ENCODE results near the gene CASTOR2. TPM values are rescaled to one million over a fixed set of nuclear protein-coding genes. Genes with fewer than 3 reads are reported as not detected.
"Not testable (repeated sequence)": the region's sequence is repeated elsewhere in the genome, so short reads cannot be mapped to it uniquely, and the experiment has no call there.

The CASTOR2 gene
- total RNA-seq, 1 experiment from 2014 or later = 8.2 TPM

DNA sequence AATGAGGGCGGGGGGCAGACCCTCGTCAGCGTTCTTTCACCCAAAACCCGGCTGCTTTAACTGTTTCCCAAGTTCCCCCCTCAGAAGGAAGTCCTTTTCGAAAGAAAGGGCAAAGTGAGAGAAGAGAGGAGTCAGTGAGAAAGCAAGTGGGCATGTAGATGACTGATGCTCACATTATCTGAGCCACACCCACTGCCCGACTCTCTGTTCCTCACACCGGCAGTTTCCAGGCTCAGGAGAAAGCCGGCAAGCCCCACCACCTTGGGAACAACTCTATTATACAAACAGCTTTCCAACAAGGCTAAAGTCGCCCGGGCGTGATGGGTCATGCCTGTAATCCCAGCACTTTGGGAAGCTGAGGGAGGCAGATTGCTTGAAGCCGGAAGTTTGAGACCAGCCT lies 86.0 kb downstream of the CASTOR2 start:
- DNase-seq (ENCODE audit: low spot score) = no peak

DNA sequence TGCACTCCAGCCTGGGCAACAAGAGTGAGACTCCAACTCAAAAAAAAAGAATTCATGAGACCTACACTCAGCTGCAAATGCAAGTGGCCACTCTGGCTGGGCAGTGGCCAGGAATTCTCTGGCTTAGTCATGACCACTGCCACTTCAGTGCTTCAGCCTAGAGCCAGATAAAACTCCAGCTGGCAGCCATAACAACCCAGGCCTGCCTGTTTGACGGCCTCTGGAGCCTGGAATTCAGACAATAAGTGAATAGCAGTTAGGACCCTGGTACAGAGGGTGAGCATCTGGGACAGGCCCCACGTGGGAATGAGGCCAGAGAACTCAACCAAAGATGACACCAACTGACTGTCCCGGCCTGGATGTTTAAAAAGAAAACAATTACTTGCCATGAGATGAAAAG lies 90.2 kb downstream of the CASTOR2 start:
- DNase-seq (ENCODE audit: low spot score) = peak; percentile 62

- DNase-seq (ENCODE audit: low spot score) = no peak
Measured at GRCh38 chr7:75055155-75055554, 90.7 kb downstream of the CASTOR2 start.

DNA sequence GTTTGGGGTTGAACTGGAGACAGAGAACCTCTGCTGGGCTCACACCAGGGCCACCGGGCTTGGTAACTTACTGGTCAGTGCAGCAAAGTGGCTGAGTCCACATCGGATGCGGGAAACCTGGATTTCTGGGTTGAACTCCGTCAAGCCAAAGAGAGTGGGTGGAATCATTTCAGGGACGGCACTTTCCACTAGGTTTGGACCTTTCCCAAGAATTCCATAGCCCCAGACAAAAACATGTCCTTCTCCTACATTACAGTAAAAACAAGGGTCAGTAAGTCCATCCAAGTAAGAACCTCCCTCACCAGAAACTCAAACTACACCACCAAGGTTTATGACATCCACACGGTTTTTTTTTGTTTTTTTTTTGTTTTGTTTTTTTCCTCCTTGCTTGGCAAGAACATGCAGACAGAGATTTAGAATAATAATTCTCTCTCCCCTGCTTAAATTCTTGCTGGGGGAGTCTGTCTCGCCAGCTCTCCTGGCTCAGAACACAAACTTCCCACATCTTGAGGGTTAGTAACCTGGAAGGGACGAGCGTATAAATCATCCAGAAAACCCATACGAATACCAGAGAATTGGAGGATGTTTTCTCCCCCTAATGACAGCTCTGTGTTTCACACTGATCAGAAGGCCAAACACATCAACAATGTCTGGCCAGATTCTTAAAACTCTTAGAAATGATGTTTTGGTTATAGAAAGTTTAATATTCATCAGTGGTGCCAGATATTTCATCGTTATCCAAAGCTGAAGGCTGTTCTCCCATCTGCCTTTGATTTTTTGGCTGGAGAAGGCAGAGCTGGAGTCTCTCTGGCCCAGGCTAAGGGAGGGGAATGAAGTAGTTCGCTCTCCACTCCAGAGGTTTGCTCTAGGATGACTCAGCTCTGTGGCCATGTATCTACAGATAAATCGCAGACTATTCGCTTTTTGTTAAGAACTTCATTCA lies 91.6 kb downstream of the CASTOR2 start:
- peak; percentile 39 for DNase-seq (ENCODE audit: low spot score)

DNA sequence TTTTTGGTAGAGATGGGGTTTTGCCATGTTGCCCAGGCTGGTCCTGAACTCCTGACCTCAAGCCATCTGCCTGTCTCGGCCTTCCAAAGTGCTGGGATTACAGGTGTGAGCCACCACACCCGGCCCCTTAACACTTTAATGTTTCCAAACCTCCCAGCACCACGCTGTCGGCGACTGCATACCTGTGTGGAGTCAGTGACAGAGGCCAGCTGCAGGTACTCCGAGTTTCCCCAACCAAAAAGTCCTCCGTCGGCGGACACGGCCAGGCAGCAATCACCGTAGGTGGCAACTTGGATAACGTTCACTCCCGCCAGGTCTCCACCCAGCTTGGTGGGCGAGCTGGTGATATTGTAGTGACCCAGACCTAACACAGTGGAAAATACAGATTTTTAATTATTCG lies 93.9 kb downstream of the CASTOR2 start:
- no peak for DNase-seq (ENCODE audit: low spot score)

GRCh38 chr7:75064291-75064690 lies 99.8 kb downstream of the CASTOR2 start:
- DNase-seq (ENCODE audit: low spot score) = no peak

DNA sequence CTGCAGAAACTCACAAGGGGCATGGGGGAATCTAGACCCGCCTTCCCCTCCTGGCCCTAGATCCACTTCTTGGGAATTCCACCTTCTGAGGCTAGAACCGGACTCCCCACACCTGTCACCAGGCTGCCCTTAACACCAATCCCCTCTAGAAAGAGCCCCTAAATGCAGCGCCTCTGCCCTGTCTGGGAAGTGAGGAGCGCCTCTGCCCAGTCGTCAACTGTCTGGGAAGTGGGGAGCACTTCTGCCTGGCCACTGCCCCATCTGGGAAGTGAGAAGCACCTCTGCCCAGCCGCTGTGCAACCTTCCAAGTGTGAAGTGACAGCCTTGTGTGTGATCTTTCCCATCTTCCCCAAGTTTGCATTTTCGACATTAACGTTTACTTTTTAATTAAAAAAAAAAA lies 100.3 kb downstream of the CASTOR2 start:
- no peak for DNase-seq (ENCODE audit: low spot score)

GRCh38 chr7:75066521-75066920 lies 102.0 kb downstream of the CASTOR2 start:
- no peak for DNase-seq (ENCODE audit: low spot score)

DNA sequence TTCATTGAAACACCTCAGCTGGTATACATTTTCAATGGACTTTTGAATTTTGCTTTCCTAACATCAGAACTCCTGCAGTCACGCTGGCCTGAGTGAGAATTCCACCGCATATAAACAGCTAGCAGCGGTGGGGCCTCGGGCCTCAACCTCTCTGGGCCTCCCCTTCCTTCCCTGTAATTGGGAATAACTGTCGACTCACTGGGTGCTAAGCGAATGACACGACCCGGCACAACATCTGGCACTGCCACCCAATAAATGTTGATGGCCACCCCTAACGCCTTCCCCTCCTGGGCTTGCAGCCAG lies 108.4 kb downstream of the CASTOR2 start:
- DNase-seq (ENCODE audit: low spot score) = no peak

GRCh38 chr7:75074262-75074641 lies 109.7 kb downstream of the CASTOR2 start:
- DNase-seq (ENCODE audit: low spot score) = not testable (repeated sequence)

Other genes with a start within 250 kb of the CASTOR2 start
- not detected in 2 replicates for gene NCF1, start 190.7 kb upstream of the CASTOR2 start, total RNA-seq (2014; rRNA removed; shearing (Covaris generic))
- gene GTF2IRD2, start 113.1 kb upstream of the CASTOR2 start, total RNA-seq (2014; rRNA removed; shearing (Covaris generic)) = 10.0 and 39.5 TPM in 2 replicates
- 62.7 and 73.5 TPM in 2 replicates for gene RCC1L, start 109.1 kb downstream of the CASTOR2 start, total RNA-seq (2014; rRNA removed; shearing (Covaris generic))
- 34.4 and 51.9 TPM in 2 replicates for gene GTF2IRD2B, start 127.9 kb downstream of the CASTOR2 start, total RNA-seq (2014; rRNA removed; shearing (Covaris generic))